HCT116 (cell line): ENCODE results near the gene CRY1. TPM values are rescaled to one million over a fixed set of nuclear protein-coding genes. Genes with fewer than 3 reads are reported as not detected.
A peak's percentile ranks its signal among the peaks of the same experiment; 100 is the strongest.

Experiments used
- ATAC-seq: fragments of 200-7000 bp; cut with Tn5 transposase; 2 replicates; pipeline ENCODE4 v1.9.1; 2020; ENCODE audit warnings: mild to moderate bottlenecking, moderate library complexity
- BruUV-seq: library from RNA; stranded (reverse); fragments of 400-500 nt; replicated peaks from 2 replicates; lab custom pipeline; 2021; lab: Mats Ljungman, UMichigan
- CTCF ChIA-PET: fragments of 300-600 bp; sonication (Branson Sonifier 250); formaldehyde crosslinking; loops from one replicate; lab custom pipeline; 2021; ENCODE audit warnings: antibody characterized with exemption; lab: Charles Lee
- POLR2A ChIA-PET: fragments of 300-600, 350-600 bp; sonication (Branson Sonifier 250); formaldehyde crosslinking; loops from one replicate; lab custom pipeline; 2021; ENCODE audit warnings: antibody characterized with exemption; lab: Charles Lee
- RAD21 ChIA-PET, 2 experiments: fragments of 300-600 bp; sonication (Branson Sonifier 250); formaldehyde crosslinking; loops; one replicate each; lab custom pipeline; 2023; ENCODE audit warnings: low total read pairs in 2 of 2; ENCODE audit not compliant: uncharacterized antibody in 2 of 2, unreplicated experiment in 2 of 2, low non-redundant PET in 1 of 2; lab: Charles Lee
- DNase-seq: peaks from one replicate; pipeline ENCODE4 v3.0.0-alpha.2; 2010; ENCODE audit warnings: low read depth, low spot score
- H2AFZ ChIP-seq: fragments of 200-600 bp; shearing (Covaris generic), sonication (generic); 2 replicates; pipeline ENCODE4 v1.6.1; 2017; ENCODE audit warnings: low read depth, mixed run types, mixed read lengths, antibody characterized with exemption, low read length; ENCODE audit not compliant: poor library complexity, severe bottlenecking
- H3K27ac ChIP-seq: 2 replicates; pipeline ENCODE4 v1.5.1; 2012; ENCODE audit warnings: low read depth, low read length
- H3K27me3 ChIP-seq: fragments of 200-600 bp; sonication (generic); 2 replicates; pipeline ENCODE4 v1.6.1; 2016; ENCODE audit warnings: mixed run types, low read length, mixed read lengths; ENCODE audit not compliant: insufficient read depth
- H3K36me3 ChIP-seq, 2 experiments: fragments of 200-500 bp in 1 of 2; fragments of 200-600 bp in 1 of 2; sonication (Bioruptor generic) in 1 of 2; sonication (generic) in 1 of 2; 2 replicates each; pipeline versions ENCODE4 v1.5.1 to v1.6.1; 2014 to 2016; ENCODE audit warnings: low read length in 2 of 2, inconsistent platforms in 1 of 2, mixed read lengths in 1 of 2, mixed run types in 1 of 2; ENCODE audit not compliant: insufficient read depth in 2 of 2, control insufficient read depth in 1 of 2
- H3K4me1 ChIP-seq, 2 experiments: fragments of 200-600 bp in 1 of 2; sonication (generic) in 1 of 2; 2 replicates each; pipeline versions ENCODE4 v1.5.1 to v1.6.1; 2012 to 2017; ENCODE audit warnings: low read length in 2 of 2, inconsistent platforms in 1 of 2, mild to moderate bottlenecking in 1 of 2, mixed read lengths in 1 of 2, mixed run types in 1 of 2, moderate library complexity in 1 of 2; ENCODE audit not compliant: insufficient read depth in 2 of 2, control insufficient read depth in 1 of 2
- H3K4me2 ChIP-seq: fragments of 200-600 bp; sonication (generic); 2 replicates; pipeline ENCODE4 v1.6.1; 2017; ENCODE audit warnings: mixed run types, low read length, mixed read lengths
- H3K4me3 ChIP-seq, 2 experiments: fragments of 200-600 bp in 1 of 2; sonication (generic) in 1 of 2; replicated peaks in 1 of 2; 2 replicates each; pipeline ENCODE4 v1.5.1; 2011 to 2016; ENCODE audit warnings: low read length in 2 of 2, control low read depth in 1 of 2, low read depth in 1 of 2, mild to moderate bottlenecking in 1 of 2, mixed read lengths in 1 of 2, mixed run types in 1 of 2
- H3K79me2 ChIP-seq: fragments of 200-600 bp; sonication (generic); 2 replicates; pipeline ENCODE4 v1.6.1; 2017; ENCODE audit warnings: mild to moderate bottlenecking, mixed run types, low read length, moderate library complexity, mixed read lengths; ENCODE audit not compliant: insufficient read depth
- H3K9ac ChIP-seq: fragments of 200-600 bp; sonication (generic); 2 replicates; pipeline ENCODE4 v1.6.1; 2016; ENCODE audit warnings: low read length, mixed read lengths
- H3K9me2 ChIP-seq: fragments of 200-600 bp; sonication (generic), shearing (Covaris generic); 2 replicates; pipeline ENCODE4 v1.6.1; 2017; ENCODE audit warnings: mixed run types, mild to moderate bottlenecking, moderate library complexity; ENCODE audit not compliant: insufficient read depth
- H3K9me3 ChIP-seq, 2 experiments: fragments of 200-500 bp in 1 of 2; fragments of 200-600 bp in 1 of 2; sonication (Bioruptor generic) in 1 of 2; sonication (generic) in 1 of 2; 2 replicates each; pipeline ENCODE4 v1.6.1; 2014 to 2017; ENCODE audit warnings: low read length in 2 of 2, mixed read lengths in 2 of 2, inconsistent platforms in 1 of 2, low read depth in 1 of 2, mild to moderate bottlenecking in 1 of 2, mixed run types in 1 of 2, moderate library complexity in 1 of 2; ENCODE audit not compliant: control insufficient read depth in 1 of 2, insufficient read depth in 1 of 2
- H4K20me1 ChIP-seq: fragments of 200-600 bp; sonication (generic), shearing (Covaris generic); 2 replicates; pipeline ENCODE4 v1.6.1; 2017; ENCODE audit warnings: mixed run types, mild to moderate bottlenecking, moderate library complexity; ENCODE audit not compliant: insufficient read depth
- CTCF ChIP-seq, 3 experiments: fragments of 200-600 bp in 1 of 3; sonication (generic) in 1 of 3; IDR thresholded peaks in 2 of 3; conservative IDR thresholded peaks in 1 of 3; 2 replicates each; pipeline ENCODE4 v1.5.1; 2012 to 2017; ENCODE audit warnings: low read depth in 2 of 3, low read length in 2 of 3, antibody characterized with exemption in 1 of 3, borderline replicate concordance in 1 of 3, control low read depth in 1 of 3, mild to moderate bottlenecking in 1 of 3, mixed read lengths in 1 of 3, mixed run types in 1 of 3, moderate library complexity in 1 of 3; ENCODE audit not compliant: insufficient read depth in 1 of 3
- ELF1 ChIP-seq: IDR thresholded peaks from 2 replicates; pipeline ENCODE4 v1.6.1; 2012; ENCODE audit warnings: low read depth, borderline replicate concordance
- POLR2A ChIP-seq: IDR thresholded peaks from 2 replicates; pipeline ENCODE4 v1.7.0; 2011; ENCODE audit warnings: borderline replicate concordance; ENCODE audit not compliant: insufficient read depth, insufficient read length; ENCODE audit errors: extremely low read depth
- TCF7L2 ChIP-seq: IDR thresholded peaks from 2 replicates; pipeline ENCODE4 v1.7.0; 2011; ENCODE audit warnings: borderline replicate concordance, inconsistent platforms; ENCODE audit not compliant: insufficient read depth, insufficient read length; ENCODE audit errors: extremely low read depth
- YY1 ChIP-seq: IDR thresholded peaks from 2 replicates; pipeline ENCODE4 v1.6.1; 2011; ENCODE audit warnings: low read length, low read depth, moderate library complexity, mild to moderate bottlenecking; ENCODE audit not compliant: insufficient replicate concordance; ENCODE audit errors: extremely low read depth
- ZFX ChIP-seq: fragments of 450-650 bp; IDR thresholded peaks from 2 replicates; pipeline ENCODE4 v1.6.1; 2017
- ZNF274 ChIP-seq: fragments of 200-500 bp; sonication (Bioruptor generic); IDR thresholded peaks from 2 replicates; pipeline ENCODE4 v1.6.1; 2014; ENCODE audit warnings: mild to moderate bottlenecking, low read depth, low read length, inconsistent platforms
- intact Hi-C: fragments of 100-400 bp; cut with micrococcal nuclease; formaldehyde crosslinking; loops from 2 replicates; pipeline ENCODE4 v1.10.0; 2022
- total RNA-seq: library from RNA; stranded (reverse); gene quantifications from one replicate; pipeline ENCODE4 v1.2.1, GENCODE V29; 2021; ENCODE audit not compliant: unreplicated experiment
- TF ChIP-seq, protein P1 (sequence below): IDR thresholded peaks from 2 replicates; pipeline ENCODE4 v1.6.1; 2012; ENCODE audit warnings: low read depth
- TF ChIP-seq, protein P2 (sequence below): IDR thresholded peaks from 2 replicates; pipeline ENCODE4 v1.6.1; 2012
- TF ChIP-seq, protein P3 (sequence below): IDR thresholded peaks from 2 replicates; pipeline ENCODE4 v1.6.1; 2012

The CRY1 gene
- total RNA-seq, 1 experiment from 2014 or later, result 16.3 TPM

- no peak for TF ChIP-seq CTCF (IDR thresholded peaks at IDR 0.05 in 2 of 3, conservative IDR thresholded peaks at IDR 0.05 in 1 of 3; ENCODE audit: borderline replicate concordance in 1 of 3, insufficient read depth in 1 of 3, low read depth in 2 of 3, low read length in 2 of 3)
- TF ChIP-seq YY1, result peak; percentile 25
Observed at GRCh38 chr12:106986625-106987389, 106.5 kb downstream of the CRY1 start, which contains the start of gene MTERF2 (continued).

- TF ChIP-seq CTCF (IDR thresholded peaks at IDR 0.05 in 2 of 3, conservative IDR thresholded peaks at IDR 0.05 in 1 of 3; ENCODE audit: borderline replicate concordance in 1 of 3, insufficient read depth in 1 of 3, low read depth in 2 of 3, low read length in 2 of 3), result no peak
- TF ChIP-seq ELF1, result no peak
- no peak for TF ChIP-seq TCF7L2
- TF ChIP-seq, protein P1, sequence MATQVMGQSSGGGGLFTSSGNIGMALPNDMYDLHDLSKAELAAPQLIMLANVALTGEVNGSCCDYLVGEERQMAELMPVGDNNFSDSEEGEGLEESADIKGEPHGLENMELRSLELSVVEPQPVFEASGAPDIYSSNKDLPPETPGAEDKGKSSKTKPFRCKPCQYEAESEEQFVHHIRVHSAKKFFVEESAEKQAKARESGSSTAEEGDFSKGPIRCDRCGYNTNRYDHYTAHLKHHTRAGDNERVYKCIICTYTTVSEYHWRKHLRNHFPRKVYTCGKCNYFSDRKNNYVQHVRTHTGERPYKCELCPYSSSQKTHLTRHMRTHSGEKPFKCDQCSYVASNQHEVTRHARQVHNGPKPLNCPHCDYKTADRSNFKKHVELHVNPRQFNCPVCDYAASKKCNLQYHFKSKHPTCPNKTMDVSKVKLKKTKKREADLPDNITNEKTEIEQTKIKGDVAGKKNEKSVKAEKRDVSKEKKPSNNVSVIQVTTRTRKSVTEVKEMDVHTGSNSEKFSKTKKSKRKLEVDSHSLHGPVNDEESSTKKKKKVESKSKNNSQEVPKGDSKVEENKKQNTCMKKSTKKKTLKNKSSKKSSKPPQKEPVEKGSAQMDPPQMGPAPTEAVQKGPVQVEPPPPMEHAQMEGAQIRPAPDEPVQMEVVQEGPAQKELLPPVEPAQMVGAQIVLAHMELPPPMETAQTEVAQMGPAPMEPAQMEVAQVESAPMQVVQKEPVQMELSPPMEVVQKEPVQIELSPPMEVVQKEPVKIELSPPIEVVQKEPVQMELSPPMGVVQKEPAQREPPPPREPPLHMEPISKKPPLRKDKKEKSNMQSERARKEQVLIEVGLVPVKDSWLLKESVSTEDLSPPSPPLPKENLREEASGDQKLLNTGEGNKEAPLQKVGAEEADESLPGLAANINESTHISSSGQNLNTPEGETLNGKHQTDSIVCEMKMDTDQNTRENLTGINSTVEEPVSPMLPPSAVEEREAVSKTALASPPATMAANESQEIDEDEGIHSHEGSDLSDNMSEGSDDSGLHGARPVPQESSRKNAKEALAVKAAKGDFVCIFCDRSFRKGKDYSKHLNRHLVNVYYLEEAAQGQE, result no peak
- no peak for TF ChIP-seq POLR2A
- no peak for TF ChIP-seq ZFX
- TF ChIP-seq, protein P2, sequence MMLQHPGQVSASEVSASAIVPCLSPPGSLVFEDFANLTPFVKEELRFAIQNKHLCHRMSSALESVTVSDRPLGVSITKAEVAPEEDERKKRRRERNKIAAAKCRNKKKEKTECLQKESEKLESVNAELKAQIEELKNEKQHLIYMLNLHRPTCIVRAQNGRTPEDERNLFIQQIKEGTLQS, result no peak
- no peak for TF ChIP-seq ZNF274
- TF ChIP-seq, protein P3, sequence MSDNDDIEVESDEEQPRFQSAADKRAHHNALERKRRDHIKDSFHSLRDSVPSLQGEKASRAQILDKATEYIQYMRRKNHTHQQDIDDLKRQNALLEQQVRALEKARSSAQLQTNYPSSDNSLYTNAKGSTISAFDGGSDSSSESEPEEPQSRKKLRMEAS, result no peak
- Histone ChIP-seq H3K4me2 (peak overlapping the region; percentile 84), H3K27me3 (no peaks in the 10 kb centered on the region), H3K9me3 (no peaks in the 10 kb centered on the region), H3K79me2 (peaks cover 6% of the 10 kb centered on the region; the same call in 1 of the 2 replicates), H3K36me3 (peaks cover 0 to 5% of the 10 kb centered on the region in 2 experiments; a peak in 1 of 4 replicates), H3K27ac (no peak overlapping the region), H3K9ac (peak overlapping the region; percentile 80), H3K4me3 (peak overlapping the region; percentile 72 to 86), H2AFZ (no peak overlapping the region), H3K4me1 (peaks cover 8 to 15% of the 10 kb centered on the region in 2 experiments; a peak in 3 of 4 replicates), H3K9me2 (no peaks in the 10 kb centered on the region), H4K20me1 (no peaks in the 10 kb centered on the region)
- ChIA-PET POLR2A (interaction anchor here (0.5 to 1.2 kb wide), 2 partner anchors 9 to 16 kb away, joined by 3 to 5 read pairs; no protein-coding TSS in a partner anchor), RAD21 (no interaction called here), CTCF (no interaction called here)
- intact Hi-C loops, result no loop called here
- no TSS peak for BruUV-seq
- DNase-seq (no peak), ATAC-seq (no peak)
Observed at GRCh38 chr12:106986135-106986534, 107.2 kb downstream of the CRY1 start.
